ENCODE data around the gene SLC36A1.

DNA sequence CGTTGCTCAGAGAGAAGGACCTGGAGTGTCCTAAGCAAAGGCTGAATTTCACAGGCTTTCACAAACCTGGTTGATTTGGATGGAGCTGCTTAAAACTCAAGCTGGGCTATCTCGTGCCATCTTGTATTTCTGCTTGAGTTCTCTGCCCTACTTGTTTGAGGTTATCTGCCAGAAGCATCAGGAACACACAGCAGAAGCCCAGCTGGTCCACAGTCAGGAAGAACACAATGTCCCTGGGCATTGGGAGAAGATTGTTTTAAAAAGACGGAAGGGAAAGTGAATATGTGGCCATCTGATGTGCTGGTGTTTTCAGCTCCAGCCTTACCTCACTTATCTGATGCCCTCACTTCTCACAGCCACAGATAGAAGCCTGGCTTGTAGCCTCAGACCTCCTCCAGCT, 32.9 kb upstream of the SLC36A1 start:
- TF ChIP-seq, protein P1, sequence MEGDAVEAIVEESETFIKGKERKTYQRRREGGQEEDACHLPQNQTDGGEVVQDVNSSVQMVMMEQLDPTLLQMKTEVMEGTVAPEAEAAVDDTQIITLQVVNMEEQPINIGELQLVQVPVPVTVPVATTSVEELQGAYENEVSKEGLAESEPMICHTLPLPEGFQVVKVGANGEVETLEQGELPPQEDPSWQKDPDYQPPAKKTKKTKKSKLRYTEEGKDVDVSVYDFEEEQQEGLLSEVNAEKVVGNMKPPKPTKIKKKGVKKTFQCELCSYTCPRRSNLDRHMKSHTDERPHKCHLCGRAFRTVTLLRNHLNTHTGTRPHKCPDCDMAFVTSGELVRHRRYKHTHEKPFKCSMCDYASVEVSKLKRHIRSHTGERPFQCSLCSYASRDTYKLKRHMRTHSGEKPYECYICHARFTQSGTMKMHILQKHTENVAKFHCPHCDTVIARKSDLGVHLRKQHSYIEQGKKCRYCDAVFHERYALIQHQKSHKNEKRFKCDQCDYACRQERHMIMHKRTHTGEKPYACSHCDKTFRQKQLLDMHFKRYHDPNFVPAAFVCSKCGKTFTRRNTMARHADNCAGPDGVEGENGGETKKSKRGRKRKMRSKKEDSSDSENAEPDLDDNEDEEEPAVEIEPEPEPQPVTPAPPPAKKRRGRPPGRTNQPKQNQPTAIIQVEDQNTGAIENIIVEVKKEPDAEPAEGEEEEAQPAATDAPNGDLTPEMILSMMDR (IDR thresholded peaks at IDR 0.05; ENCODE audit: low read length) = no peak
- TF ChIP-seq EZH2 (IDR thresholded peaks at IDR 0.05; ENCODE audit: borderline replicate concordance, low read length) = no peak
